HL-60 (cell line): ENCODE data around the gene EGFL6.

Experiments
- DNase-seq, 2 experiments: peaks; one replicate each; pipeline ENCODE4 v3.0.0-alpha.2; 2010 to 2020; ENCODE audit warnings: low read depth in 1 of 2, low spot score in 1 of 2
- H3K27ac ChIP-seq: fragments of 250-450 bp; sonication (Bioruptor Pico); replicated peaks from 2 replicates; pipeline ENCODE4 v1.5.1; 2020; ENCODE audit warnings: mild to moderate bottlenecking, moderate library complexity
- H3K27me3 ChIP-seq: fragments of 250-450 bp; sonication (Bioruptor Pico); 2 replicates; pipeline ENCODE4 v1.5.1; 2021; ENCODE audit warnings: mild to moderate bottlenecking, moderate library complexity; ENCODE audit not compliant: insufficient read depth, poor library complexity, severe bottlenecking
- H3K4me3 ChIP-seq: replicated peaks from 2 replicates; pipeline ENCODE4 v1.5.1; 2011; ENCODE audit warnings: mild to moderate bottlenecking, control low read depth, low read length; ENCODE audit not compliant: insufficient read depth
- GABPA ChIP-seq: IDR thresholded peaks from 2 replicates; pipeline ENCODE4 v1.6.1; 2012; ENCODE audit warnings: low read depth
- POLR2AphosphoS5 ChIP-seq: IDR thresholded peaks from 2 replicates; pipeline ENCODE4 v1.6.1; 2012; ENCODE audit warnings: low read depth
- REST ChIP-seq: IDR thresholded peaks from 2 replicates; pipeline ENCODE4 v1.6.1; 2012; ENCODE audit warnings: low read depth; ENCODE audit not compliant: insufficient replicate concordance
- SPI1 ChIP-seq: IDR thresholded peaks from 2 replicates; pipeline ENCODE4 v1.6.1; 2012; ENCODE audit warnings: low read depth, mild to moderate bottlenecking, borderline replicate concordance
- TF ChIP-seq, protein P1 (sequence below): IDR thresholded peaks from one replicate; pipeline ENCODE4 v1.5.1; 2011; ENCODE audit warnings: low read length, control low read depth, inconsistent platforms; ENCODE audit not compliant: insufficient read depth

The EGFL6 gene

GRCh38 chrX:13540602-13541001 lies 28.8 kb upstream of the EGFL6 start:
- DNase-seq, result no peak
- TF ChIP-seq GABPA (no peak), POLR2AphosphoS5 (no peak), REST (no peak), SPI1 (no peak)
- TF ChIP-seq, protein P1, sequence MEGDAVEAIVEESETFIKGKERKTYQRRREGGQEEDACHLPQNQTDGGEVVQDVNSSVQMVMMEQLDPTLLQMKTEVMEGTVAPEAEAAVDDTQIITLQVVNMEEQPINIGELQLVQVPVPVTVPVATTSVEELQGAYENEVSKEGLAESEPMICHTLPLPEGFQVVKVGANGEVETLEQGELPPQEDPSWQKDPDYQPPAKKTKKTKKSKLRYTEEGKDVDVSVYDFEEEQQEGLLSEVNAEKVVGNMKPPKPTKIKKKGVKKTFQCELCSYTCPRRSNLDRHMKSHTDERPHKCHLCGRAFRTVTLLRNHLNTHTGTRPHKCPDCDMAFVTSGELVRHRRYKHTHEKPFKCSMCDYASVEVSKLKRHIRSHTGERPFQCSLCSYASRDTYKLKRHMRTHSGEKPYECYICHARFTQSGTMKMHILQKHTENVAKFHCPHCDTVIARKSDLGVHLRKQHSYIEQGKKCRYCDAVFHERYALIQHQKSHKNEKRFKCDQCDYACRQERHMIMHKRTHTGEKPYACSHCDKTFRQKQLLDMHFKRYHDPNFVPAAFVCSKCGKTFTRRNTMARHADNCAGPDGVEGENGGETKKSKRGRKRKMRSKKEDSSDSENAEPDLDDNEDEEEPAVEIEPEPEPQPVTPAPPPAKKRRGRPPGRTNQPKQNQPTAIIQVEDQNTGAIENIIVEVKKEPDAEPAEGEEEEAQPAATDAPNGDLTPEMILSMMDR, result no peak
- Histone ChIP-seq H3K27me3 (peaks cover 5% of the 10 kb centered on the region), H3K4me3 (no peak overlapping the region), H3K27ac (no peak overlapping the region)

DNA sequence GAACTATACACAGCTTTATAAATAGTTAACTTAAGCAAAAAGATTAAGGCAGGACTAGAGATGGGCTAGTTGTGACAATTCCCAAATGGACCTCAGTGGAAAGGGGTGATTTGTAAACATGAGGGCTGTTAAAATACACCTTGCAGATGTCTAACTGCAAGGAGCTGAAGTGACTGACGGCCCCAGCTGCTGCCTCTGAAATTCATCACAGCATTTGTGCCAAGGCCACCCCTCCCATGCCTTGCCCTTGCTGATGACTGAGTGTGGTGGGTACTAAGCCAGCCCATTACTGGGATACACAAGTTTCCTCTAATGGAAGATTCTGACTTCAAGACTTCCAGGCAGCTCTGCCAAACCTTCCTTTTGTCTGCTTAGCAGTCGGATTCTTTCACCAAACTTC lies 23.7 kb upstream of the EGFL6 start:
- TF ChIP-seq, protein P1, result no peak
- TF ChIP-seq GABPA (no peak), SPI1 (no peak), REST (no peak), POLR2AphosphoS5 (no peak)
- no peak for DNase-seq
- peaks cover 4% of the 10 kb centered on the region for H3K27me3 ChIP-seq
- no peak overlapping the region for H3K27ac ChIP-seq
- no peak overlapping the region for H3K4me3 ChIP-seq

- DNase-seq, result no peak
- H3K27me3 ChIP-seq, result peaks cover 4% of the 10 kb centered on the region
- no peak overlapping the region for H3K4me3 ChIP-seq
- no peak overlapping the region for H3K27ac ChIP-seq
- TF ChIP-seq, protein P1, result no peak
- TF ChIP-seq GABPA (no peak), REST (no peak), POLR2AphosphoS5 (no peak), SPI1 (no peak)
These were observed 21.7 kb upstream of the EGFL6 start for GRCh38 chrX:13547671-13548070.
